Subcutaneous adipose tissue (tissue), 4 donors: Measurements from ENCODE around the gene OSBPL3. TPM values are rescaled to one million over a fixed set of nuclear protein-coding genes. Genes with fewer than 3 reads are reported as not detected.

Source experiments
- CTCF ChIP-seq: fragments of 450-650 bp; IDR thresholded peaks from one replicate; pipeline ENCODE4 v1.5.1; 2016; ENCODE audit warnings: low read depth, mild to moderate bottlenecking, control low read depth, antibody characterized with exemption, moderate library complexity
- total RNA-seq, 4 donors: library from RNA; depleted of rRNA; stranded (reverse); fragments of >200 nt; gene quantifications; one replicate each; pipeline ENCODE4 v1.1.0, GENCODE V29; 2016

OSBPL3 gene
- total RNA-seq, 4 donors from 2014 or later, result 4.9 to 33.1 (median 9.4) TPM

DNA sequence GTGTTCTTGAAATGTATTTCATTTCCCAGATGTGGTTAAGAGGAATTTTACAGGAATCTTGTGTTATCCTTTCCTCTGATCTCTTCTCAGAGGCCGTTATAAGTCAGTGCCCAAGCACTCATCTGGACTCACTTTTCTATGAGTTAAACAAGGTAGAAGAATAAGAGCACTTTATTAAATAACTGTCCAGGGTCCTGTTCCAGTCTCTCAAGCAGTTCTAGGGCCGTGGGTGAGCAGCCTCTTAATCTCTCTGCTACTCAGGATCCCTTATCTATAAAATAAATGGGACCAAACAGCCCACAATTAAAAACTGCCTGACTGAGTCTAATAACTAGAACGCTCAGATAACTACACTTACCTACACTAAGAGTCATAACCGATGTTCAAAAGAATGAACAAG lies 111.2 kb downstream of the OSBPL3 start:
- no peak for TF ChIP-seq CTCF

DNA sequence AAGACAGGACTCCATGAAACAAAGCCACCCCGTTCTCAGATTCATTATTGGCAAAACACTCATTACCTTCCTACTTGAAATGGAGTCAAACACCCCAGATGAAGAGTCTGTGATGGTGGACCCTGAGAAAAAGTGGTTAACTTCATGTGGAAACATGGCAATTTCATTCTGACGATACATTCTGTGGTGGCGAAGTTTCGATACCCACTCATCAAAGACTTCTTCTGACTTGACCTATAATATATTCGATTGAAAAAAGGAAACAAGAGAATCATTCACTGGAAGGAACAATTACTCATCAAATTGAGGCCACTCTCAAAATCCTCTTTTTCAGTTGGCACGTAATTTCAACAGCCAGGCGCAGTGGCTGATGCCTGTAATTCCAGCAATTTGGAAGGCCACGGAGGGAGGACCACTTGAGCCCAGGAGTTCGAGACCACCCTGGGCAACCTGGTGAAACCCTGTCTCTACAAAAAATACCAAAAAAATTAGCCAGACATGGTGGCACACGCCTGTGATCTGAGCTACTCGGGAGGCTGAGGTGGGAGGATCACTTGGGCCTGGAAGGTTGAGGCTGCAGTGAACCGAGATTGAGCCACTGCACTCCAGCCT lies 113.9 kb downstream of the OSBPL3 start:
- no peak for TF ChIP-seq CTCF

DNA sequence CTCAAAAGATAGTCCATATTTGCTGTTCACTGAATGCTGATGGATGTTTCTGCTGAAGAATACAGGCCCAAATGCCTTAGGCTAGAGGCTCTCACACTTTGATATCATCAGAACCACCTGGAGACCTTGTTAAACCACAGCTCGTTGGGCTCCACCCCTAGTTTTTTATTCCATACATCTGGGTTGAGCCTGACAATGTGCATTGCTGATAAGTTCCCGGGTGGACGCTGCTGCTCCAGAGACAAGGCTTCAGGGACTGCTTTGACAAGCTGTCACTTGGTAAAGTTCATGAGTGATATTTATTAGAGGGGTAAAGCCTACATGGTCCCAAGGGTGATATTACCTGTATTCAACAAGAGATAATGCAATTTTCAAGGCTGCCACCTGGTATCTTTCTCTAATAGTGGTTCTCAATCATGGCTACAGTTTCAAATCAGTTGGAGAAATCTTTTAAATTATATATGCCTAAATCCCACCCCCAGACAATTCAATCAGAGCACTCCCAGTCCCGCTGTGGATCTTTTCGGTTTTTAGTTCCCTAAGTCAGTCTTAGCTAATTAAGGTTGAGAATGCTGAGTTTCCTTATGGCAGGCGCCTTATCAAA lies 115.7 kb downstream of the OSBPL3 start:
- no peak for TF ChIP-seq CTCF

GRCh38 chr7:24863626-24864025 lies 116.4 kb downstream of the OSBPL3 start:
- no peak for TF ChIP-seq CTCF

DNA sequence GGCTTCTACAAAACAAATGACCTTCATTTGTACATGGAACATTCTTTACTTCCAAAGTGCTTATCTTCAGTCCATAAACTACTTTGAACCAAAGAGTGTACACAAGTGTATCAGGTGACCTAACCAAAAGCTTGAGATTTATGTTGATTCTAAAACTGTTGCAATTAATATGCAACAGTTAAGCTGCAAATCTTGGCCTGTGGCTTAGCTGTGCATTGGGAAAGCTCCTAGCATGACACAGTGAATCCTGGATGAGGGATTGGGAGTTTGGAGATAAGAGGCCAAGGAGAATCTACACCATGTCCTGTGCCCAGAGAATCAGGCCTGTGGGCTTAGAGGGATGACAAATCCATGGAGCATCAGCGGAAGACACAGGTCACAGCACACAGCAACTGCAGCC lies 117.5 kb downstream of the OSBPL3 start:
- no peak for TF ChIP-seq CTCF

GRCh38 chr7:24861336-24861735 lies 118.6 kb downstream of the OSBPL3 start:
- TF ChIP-seq CTCF, result no peak

GRCh38 chr7:24860611-24861010 lies 119.4 kb downstream of the OSBPL3 start:
- no peak for TF ChIP-seq CTCF
